Inferior parietal cortex (tissue), 1 donor: ENCODE measurements around the gene PRDM1.
"Not testable (repeated sequence)": the region's sequence is repeated elsewhere in the genome, so short reads cannot be mapped to it uniquely, and the experiment has no call there.

Source experiments
- DNase-seq: peaks from one replicate; pipeline ENCODE4 v3.0.0-alpha.2; 2016; ENCODE audit errors: extremely low spot score

Gene PRDM1

DNA sequence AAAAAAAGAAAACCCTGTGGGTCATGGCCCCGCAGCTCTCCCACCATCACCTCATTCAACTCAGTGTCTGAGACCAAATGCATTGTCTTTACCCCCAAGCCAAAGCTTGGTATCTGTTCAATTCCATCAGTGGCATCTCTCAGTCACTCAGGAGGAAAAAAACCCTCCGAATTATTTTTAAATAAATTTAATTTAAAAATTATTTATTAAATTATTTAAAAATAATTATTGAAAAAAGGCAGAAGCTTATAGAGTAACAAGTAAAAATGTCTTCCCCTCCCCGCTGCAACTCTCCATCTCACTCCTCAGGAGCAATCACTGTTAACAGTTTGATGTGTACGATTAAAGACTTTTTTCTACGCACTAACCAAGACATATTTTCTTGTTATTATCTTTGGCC is 50.7 kb downstream of the PRDM1 start:
- no peak for DNase-seq

DNA sequence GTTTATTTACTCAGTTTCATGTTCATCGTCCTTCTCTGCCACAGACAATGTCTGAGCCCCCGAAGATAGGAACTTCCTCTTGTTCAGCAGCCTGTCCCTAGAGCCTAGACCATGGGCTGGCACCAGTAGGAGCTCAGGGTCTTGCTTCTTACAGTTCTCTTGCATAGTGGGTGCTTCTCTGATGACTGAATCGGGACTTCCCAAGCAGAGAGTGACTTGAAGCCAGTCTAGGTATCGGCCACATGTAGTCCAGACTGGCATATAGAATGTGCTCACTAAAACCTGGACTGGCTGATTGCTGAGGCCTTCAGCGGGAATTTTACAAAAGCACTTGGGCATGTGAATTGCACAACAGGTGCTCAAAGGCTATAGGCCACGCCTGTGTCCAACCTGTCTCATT is 52.0 kb downstream of the PRDM1 start:
- no peak for DNase-seq

DNA sequence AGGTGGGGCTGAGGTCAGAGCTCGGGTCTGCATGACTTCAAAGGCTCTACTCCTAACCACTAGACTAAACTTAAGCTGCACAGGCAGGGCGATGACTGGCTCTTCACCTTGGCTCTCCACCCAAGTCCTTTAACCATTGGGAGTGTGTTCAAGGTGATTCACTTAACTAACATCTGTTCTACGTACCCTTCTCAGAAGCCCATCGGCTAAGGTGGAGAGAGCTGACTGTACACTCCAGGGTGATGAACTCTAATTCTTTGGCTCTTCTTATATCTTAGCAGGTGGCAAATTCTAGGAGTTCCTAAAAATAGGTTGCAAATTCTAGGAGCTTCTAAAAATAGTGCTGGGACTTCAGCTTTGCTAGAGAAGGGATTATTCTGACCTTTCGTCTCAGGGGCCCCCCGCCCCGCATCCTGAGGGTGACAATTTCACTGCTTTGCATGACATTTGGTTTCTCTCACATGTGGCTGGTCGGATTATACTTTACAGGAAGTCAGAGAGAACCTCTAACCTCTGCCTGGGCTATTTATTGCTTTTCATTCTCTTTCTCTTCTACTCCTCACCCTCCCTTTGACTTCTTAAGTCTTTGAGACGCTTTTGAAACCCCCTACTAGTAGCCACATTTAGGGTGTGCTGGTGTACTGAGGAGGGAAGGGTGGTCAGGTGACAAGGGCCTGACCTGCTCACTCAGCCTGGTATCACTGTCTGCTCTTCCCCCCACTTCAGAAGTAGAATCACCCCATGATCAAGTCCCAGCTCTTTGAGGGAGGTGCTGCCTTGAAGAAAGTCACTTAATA is 55.5 kb downstream of the PRDM1 start:
- DNase-seq: no peak

GRCh38 chr6:106142876-106143431 is 56.8 kb downstream of the PRDM1 start:
- DNase-seq: no peak

GRCh38 chr6:106143665-106144064 is 57.5 kb downstream of the PRDM1 start:
- no peak for DNase-seq

DNA sequence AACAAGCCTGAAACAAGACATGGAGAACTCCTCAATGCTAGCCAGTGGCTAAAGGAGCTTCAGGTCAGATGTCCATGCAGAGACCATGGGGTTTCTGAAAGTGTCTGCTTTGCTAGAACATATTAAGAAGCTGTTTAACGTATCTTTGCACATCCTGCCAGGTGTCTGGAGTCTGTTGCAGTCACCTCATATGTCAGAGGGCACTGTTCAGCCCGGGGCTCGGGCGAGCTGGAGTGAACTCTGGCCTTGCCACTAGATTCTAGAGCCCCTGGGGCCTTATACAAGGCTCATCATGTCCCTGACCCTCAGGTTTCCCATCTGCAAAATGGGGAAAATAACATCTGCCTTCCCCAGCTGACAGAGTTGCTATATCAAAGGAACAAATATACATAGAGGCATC is 59.0 kb downstream of the PRDM1 start:
- no peak for DNase-seq

GRCh38 chr6:106145741-106146227 is 59.6 kb downstream of the PRDM1 start:
- no peak for DNase-seq

DNA sequence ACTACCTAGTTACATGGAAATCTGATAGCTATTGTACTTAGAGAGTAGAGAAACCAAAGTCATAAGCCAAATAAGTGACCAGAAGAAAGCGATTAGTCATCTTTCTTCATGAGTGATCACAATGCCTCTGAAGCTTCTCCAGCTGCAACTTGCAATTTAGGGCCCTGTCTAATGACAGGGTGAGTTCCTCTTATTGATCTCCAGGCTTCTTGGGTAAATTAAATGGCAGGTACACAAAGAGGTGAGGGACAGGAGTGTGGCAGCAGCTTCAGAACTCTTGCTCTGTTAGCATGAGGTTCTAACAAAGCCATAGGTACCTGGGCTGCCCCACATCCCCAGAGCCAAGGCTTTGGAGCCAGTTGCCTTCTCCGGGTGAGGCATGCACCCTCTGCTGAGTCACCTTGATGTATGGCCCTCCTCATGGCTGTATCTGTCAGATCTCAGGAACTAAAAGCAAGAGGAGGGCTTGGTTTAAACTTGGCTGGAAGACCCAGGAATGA is 60.8 kb downstream of the PRDM1 start:
- no peak for DNase-seq

- no peak for DNase-seq
Observed at GRCh38 chr6:106147476-106147875, 61.3 kb downstream of the PRDM1 start.

GRCh38 chr6:106149472-106150069 is 63.4 kb downstream of the PRDM1 start:
- DNase-seq: no peak

DNA sequence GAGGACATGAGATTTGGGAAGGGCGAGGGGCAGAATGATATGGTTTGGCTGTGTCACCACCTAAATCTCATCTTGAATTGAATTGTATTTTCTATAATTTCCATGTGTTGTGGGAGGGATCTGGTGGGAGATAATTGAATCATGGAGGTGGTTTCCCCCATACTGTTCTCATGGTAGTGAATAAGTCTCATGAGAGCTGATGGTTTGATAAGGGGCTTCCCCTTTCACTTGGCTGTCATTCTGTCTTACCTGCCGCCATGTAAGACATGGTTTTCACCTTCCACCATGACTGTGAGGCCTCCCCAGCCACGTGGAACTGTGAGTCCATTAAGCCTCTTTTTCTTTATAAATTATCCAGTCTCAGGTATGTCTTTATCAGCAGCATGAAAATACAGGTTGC is 66.3 kb downstream of the PRDM1 start:
- not testable (repeated sequence) for DNase-seq

GRCh38 chr6:106152952-106153351 is 66.8 kb downstream of the PRDM1 start:
- DNase-seq: no peak

GRCh38 chr6:106154326-106154725 is 68.2 kb downstream of the PRDM1 start:
- no peak for DNase-seq

DNA sequence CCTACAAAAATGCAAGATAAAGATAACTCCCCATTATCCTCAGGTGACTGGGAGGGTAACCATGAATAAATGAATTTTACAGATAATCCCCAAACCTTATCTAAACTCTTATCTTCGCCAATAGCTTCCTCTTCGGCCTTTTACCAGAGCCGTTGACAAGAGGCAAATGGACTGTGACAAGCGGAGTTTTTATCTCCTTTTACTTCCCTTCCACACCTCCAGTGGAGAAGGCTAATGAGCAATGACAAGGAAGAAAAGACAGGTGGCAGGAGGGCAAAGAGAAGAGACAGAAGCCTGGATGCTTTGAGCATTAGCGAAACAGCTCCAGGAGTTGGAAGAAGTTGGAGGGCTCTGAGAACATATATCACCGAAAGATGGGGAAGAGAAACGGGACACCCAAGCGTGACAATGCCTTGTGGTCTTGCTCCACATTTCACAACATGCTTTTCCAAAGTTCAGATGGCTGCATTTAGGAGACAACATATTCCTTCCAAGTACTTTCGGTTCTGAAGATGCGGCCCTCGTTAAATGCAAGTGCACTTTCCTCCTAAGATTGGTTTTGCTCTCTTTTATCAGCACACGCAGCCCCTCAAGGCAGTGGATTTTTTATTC is 69.2 kb downstream of the PRDM1 start:
- DNase-seq: no peak

- DNase-seq: no peak
Observed at GRCh38 chr6:106156413-106156812, 70.3 kb downstream of the PRDM1 start.

GRCh38 chr6:106156863-106157262 is 70.7 kb downstream of the PRDM1 start:
- no peak for DNase-seq

DNA sequence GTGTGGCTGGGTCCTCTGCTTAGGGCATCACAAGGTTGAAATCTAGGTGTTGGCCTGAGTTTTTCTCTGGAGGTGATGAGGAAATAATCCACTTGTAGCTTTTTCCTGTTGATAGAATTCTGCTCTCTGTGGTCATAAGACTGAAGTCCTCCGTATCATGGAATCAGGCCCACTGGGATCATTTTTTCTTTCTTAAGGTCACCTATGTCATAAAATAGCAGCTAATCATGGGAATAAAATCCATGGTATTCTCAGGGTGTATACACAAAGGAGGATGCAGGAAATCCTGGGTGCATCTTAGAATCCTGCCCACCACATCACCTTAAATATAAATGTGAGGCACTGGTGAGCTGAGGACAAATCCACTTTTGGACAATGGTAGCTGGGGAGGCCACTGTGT is 72.7 kb downstream of the PRDM1 start:
- no peak for DNase-seq
